Panc1 (cell line): ENCODE results near the gene UBR2. TPM values are rescaled to one million over a fixed set of nuclear protein-coding genes. Genes with fewer than 3 reads are reported as not detected.
A peak's percentile ranks its signal among the peaks of the same experiment; 100 is the strongest.
"Not testable (repeated sequence)": the region's sequence is repeated elsewhere in the genome, so short reads cannot be mapped to it uniquely, and the experiment has no call there.

Experiments
- ATAC-seq: fragments of 200-7000 bp; cut with Tn5 transposase; 2 replicates; pipeline ENCODE4 v1.9.1; 2020; ENCODE audit warnings: mild to moderate bottlenecking, moderate library complexity
- BruUV-seq: library from RNA; stranded (reverse); fragments of 400-500 nt; replicated peaks from 2 replicates; lab custom pipeline; 2021; lab: Mats Ljungman, UMichigan
- CTCF ChIA-PET: fragments of 300-600 bp; sonication (Branson Sonifier 250); formaldehyde crosslinking; loops from one replicate; lab custom pipeline; 2022; ENCODE audit warnings: antibody characterized with exemption; lab: Charles Lee
- POLR2A ChIA-PET: fragments of 300-600 bp; sonication (Branson Sonifier 250); formaldehyde crosslinking; loops from one replicate; lab custom pipeline; 2022; ENCODE audit warnings: antibody characterized with exemption; lab: Charles Lee
- DNase-seq: peaks from one replicate; pipeline ENCODE4 v3.0.0-alpha.2; 2010; ENCODE audit warnings: low read depth, low spot score
- H3K27ac ChIP-seq: 2 replicates; pipeline ENCODE4 v1.5.1; 2011; ENCODE audit warnings: mild to moderate bottlenecking, low read length, inconsistent platforms
- H3K27me3 ChIP-seq: fragments of 200-500 bp; sonication (Bioruptor generic); 2 replicates; pipeline ENCODE4 v1.6.0; 2014; ENCODE audit warnings: low read length, inconsistent platforms; ENCODE audit not compliant: control insufficient read depth, insufficient read depth
- H3K36me3 ChIP-seq: fragments of 200-500 bp; sonication (Bioruptor generic); 2 replicates; pipeline ENCODE4 v1.5.1; 2014; ENCODE audit warnings: inconsistent platforms, mild to moderate bottlenecking, low read length, moderate library complexity; ENCODE audit not compliant: control insufficient read depth, insufficient read depth
- H3K4me1 ChIP-seq: 2 replicates; pipeline ENCODE4 v1.5.1; 2011; ENCODE audit warnings: inconsistent platforms, mild to moderate bottlenecking, low read length, moderate library complexity; ENCODE audit not compliant: control insufficient read depth, insufficient read depth
- H3K4me3 ChIP-seq, 2 experiments: 2 replicates each; pipeline ENCODE4 v1.5.1; 2011 to 2012; ENCODE audit warnings: low read depth in 2 of 2, low read length in 2 of 2, mild to moderate bottlenecking in 2 of 2, inconsistent platforms in 1 of 2, moderate library complexity in 1 of 2
- H3K9me3 ChIP-seq: fragments of 200-500 bp; sonication (Bioruptor generic); 2 replicates; pipeline ENCODE4 v1.5.1; 2014; ENCODE audit warnings: low read depth, mild to moderate bottlenecking, inconsistent platforms, low read length, moderate library complexity; ENCODE audit not compliant: control insufficient read depth, insufficient read depth
- POLR2AphosphoS5 ChIP-seq: IDR thresholded peaks from 2 replicates; pipeline ENCODE4 v1.6.1; 2012; ENCODE audit warnings: mild to moderate bottlenecking, low read depth, low read length, moderate library complexity
- SIN3A ChIP-seq: IDR thresholded peaks from 2 replicates; pipeline ENCODE4 v1.6.1; 2012; ENCODE audit warnings: low read depth, mild to moderate bottlenecking, low read length, moderate library complexity, borderline replicate concordance; ENCODE audit not compliant: insufficient read depth
- TCF7L2 ChIP-seq: IDR thresholded peaks from 2 replicates; pipeline ENCODE4 v1.6.1; 2011; ENCODE audit warnings: mild to moderate bottlenecking, low read depth, low read length, inconsistent platforms
- in situ Hi-C: cut with HindIII; loops from 2 replicates; pipeline ENCODE4 v1.10.0; 2016; ENCODE audit warnings: low sequenced_read_pairs, low pct_unique_long_range_greater_than_20kb
- intact Hi-C: fragments of 100-400 bp; cut with micrococcal nuclease; formaldehyde crosslinking; loops from one replicate; pipeline ENCODE4 v1.10.0; 2022; ENCODE audit not compliant: unreplicated experiment
- total RNA-seq: library from RNA; stranded (reverse); gene quantifications from one replicate; pipeline ENCODE4 v1.2.1, GENCODE V29; 2021; ENCODE audit not compliant: unreplicated experiment
- TF ChIP-seq, protein P1 (sequence below): fragments of 450-650 bp; IDR thresholded peaks from 2 replicates; pipeline ENCODE4 v1.5.1; 2017; ENCODE audit warnings: mild to moderate bottlenecking
- TF ChIP-seq, protein P2 (sequence below), 2 experiments: IDR thresholded peaks; 2 replicates each; pipeline ENCODE4 v1.6.1; 2011 to 2012; ENCODE audit warnings: low read depth in 2 of 2, control low read depth in 1 of 2, low read length in 1 of 2, mild to moderate bottlenecking in 1 of 2, moderate library complexity in 1 of 2; ENCODE audit not compliant: insufficient read depth in 1 of 2

UBR2 gene
- total RNA-seq, 1 experiment from 2014 or later = 19.1 TPM

DNA sequence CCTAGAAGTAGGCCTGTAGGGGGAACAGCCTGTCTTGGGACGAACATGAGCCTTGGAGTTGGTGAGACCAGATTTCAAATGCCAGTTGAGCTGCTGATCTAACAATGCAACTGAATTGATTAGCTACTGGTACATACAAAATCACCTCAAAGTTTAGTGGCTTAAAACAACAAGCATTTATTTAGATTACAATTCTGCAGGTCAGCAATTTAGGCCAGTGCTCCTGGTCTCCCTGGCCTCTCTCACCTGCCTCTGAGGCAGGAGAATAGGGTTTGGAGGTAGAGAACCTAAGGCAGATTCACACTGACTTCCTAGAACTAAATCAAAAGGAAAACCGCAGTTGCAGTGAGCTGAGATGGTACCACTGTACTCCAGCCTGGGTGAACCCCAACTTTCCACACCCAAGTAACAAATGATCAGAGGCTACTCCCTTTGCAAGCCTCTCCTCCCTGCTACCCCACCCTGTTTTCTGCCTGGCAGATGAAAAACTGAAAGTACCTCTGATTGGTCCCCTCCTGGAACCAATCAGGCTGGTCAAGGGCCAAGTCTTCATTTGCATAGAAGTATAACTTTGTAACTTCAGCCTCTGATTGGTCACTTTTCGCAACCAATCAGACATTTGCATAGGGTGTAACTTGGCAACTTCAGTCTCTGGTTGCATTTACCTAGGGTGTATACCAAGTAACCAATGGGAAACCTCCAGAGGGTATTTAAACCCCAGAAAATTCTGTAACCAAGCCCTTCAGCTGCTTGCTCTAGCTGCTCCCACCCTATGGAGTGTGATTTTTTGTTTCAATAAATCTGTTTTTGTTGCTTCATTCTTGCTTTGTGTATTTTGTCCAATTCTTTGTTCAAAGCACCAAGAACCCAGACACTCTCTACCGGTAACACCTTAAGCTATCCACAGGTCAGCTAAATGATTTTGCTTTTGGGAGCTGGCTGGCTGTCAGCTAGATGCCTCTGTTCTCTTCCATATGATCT, 8.1 kb upstream of the UBR2 start:
- POLR2A ChIA-PET = interaction anchor here (0.5 to 0.6 kb wide), 2 partner anchors 96 to 190 kb away, joined by 3 to 11 read pairs; partner anchors contain the start of gene TBCC
- in situ Hi-C loops = no loop called here

DNA sequence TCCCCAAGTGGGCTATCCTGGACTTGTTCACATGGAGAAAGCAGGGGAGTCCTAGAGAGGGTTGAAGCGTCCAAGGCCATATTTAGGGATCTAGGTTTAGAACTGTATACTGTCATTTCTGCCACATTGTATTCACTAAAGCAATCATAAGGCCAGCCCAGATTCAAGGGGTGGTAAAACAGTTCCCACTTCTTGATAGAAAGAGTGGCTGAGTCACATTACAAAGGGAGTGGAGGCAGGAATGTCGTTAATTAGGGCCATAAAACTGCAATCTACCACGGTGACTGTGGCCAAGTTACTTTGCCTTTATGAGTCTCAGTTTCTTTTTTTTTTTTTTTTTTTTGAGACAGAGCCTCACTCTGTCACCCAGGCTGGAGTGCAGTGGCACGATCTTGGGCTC, 7.4 kb upstream of the UBR2 start:
- POLR2A ChIA-PET = no interaction called here
- DNase-seq = no peak
- in situ Hi-C loops = no loop called here

More for the DNA sequence above, 8.1 kb upstream of the UBR2 start:
- Histone ChIP-seq H3K36me3 (no peaks in the 10 kb centered on the region), H3K9me3 (no peaks in the 10 kb centered on the region), H3K27ac (no peak overlapping the region), H3K4me3 (no peak overlapping the region), H3K27me3 (no peaks in the 10 kb centered on the region), H3K4me1 (0 out of 2 replicates have a peak, but pooled peaks cover 3% of the 10 kb centered on the region)
- no TSS peak for BruUV-seq
- no peak for TF ChIP-seq SIN3A
- TF ChIP-seq TCF7L2 = no peak
- TF ChIP-seq, protein P1, sequence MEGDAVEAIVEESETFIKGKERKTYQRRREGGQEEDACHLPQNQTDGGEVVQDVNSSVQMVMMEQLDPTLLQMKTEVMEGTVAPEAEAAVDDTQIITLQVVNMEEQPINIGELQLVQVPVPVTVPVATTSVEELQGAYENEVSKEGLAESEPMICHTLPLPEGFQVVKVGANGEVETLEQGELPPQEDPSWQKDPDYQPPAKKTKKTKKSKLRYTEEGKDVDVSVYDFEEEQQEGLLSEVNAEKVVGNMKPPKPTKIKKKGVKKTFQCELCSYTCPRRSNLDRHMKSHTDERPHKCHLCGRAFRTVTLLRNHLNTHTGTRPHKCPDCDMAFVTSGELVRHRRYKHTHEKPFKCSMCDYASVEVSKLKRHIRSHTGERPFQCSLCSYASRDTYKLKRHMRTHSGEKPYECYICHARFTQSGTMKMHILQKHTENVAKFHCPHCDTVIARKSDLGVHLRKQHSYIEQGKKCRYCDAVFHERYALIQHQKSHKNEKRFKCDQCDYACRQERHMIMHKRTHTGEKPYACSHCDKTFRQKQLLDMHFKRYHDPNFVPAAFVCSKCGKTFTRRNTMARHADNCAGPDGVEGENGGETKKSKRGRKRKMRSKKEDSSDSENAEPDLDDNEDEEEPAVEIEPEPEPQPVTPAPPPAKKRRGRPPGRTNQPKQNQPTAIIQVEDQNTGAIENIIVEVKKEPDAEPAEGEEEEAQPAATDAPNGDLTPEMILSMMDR = no peak
- no peak for TF ChIP-seq POLR2AphosphoS5
- no peak for ATAC-seq
- CTCF ChIA-PET = no interaction called here
- DNase-seq = no peak
- intact Hi-C loops = no loop called here

DNA sequence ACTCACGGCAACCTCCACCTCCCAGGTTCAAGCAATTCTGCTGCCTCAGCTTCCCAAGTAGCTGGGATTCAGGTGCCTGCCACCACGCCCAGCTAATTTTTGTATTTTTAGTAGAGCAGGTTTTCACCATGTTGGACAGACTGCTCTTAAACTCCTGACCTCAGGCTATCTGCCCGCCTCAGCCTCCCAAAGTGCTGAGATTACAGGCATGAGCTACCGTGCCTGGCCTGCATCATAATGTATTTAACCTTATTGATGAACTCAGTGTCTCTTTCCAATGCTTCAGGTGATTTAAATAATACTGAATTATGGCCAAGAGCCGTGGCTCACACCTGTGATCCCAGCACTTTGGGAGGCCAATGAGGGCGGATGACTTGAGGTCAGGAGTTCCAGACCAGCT, 4.6 kb upstream of the UBR2 start:
- intact Hi-C loops, POLR2A ChIA-PET, BruUV-seq, ATAC-seq, H3K27me3 ChIP-seq, CTCF ChIA-PET, H3K9me3 ChIP-seq, H3K36me3 ChIP-seq, H3K4me3 ChIP-seq, DNase-seq, H3K27ac ChIP-seq, in situ Hi-C loops, H3K4me1 ChIP-seq: not testable (repeated sequence)

More for the DNA sequence above, 7.4 kb upstream of the UBR2 start:
- no peaks in the 10 kb centered on the region for H3K36me3 ChIP-seq
- H3K4me3 ChIP-seq = no peak overlapping the region
- no peak overlapping the region for H3K27ac ChIP-seq
- 0 out of 2 replicates have a peak, but pooled peaks cover 3% of the 10 kb centered on the region for H3K4me1 ChIP-seq
- no TSS peak for BruUV-seq
- CTCF ChIA-PET = no interaction called here
- intact Hi-C loops = no loop called here
- H3K27me3 ChIP-seq = no peaks in the 10 kb centered on the region
- TF ChIP-seq POLR2AphosphoS5 (no peak), SIN3A (no peak), TCF7L2 (no peak)
- TF ChIP-seq, protein P1 = no peak
- TF ChIP-seq, protein P2, sequence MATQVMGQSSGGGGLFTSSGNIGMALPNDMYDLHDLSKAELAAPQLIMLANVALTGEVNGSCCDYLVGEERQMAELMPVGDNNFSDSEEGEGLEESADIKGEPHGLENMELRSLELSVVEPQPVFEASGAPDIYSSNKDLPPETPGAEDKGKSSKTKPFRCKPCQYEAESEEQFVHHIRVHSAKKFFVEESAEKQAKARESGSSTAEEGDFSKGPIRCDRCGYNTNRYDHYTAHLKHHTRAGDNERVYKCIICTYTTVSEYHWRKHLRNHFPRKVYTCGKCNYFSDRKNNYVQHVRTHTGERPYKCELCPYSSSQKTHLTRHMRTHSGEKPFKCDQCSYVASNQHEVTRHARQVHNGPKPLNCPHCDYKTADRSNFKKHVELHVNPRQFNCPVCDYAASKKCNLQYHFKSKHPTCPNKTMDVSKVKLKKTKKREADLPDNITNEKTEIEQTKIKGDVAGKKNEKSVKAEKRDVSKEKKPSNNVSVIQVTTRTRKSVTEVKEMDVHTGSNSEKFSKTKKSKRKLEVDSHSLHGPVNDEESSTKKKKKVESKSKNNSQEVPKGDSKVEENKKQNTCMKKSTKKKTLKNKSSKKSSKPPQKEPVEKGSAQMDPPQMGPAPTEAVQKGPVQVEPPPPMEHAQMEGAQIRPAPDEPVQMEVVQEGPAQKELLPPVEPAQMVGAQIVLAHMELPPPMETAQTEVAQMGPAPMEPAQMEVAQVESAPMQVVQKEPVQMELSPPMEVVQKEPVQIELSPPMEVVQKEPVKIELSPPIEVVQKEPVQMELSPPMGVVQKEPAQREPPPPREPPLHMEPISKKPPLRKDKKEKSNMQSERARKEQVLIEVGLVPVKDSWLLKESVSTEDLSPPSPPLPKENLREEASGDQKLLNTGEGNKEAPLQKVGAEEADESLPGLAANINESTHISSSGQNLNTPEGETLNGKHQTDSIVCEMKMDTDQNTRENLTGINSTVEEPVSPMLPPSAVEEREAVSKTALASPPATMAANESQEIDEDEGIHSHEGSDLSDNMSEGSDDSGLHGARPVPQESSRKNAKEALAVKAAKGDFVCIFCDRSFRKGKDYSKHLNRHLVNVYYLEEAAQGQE (IDR thresholded peaks at IDR 0.05; ENCODE audit: insufficient read depth in 1 of 2, low read depth in 2 of 2, low read length in 1 of 2) = no peak
- peak; percentile 44; the same call in 1 of the 2 replicates for ATAC-seq
- no peaks in the 10 kb centered on the region for H3K9me3 ChIP-seq
